HL-60 (cell line): ENCODE data around the gene PRDX3.
A peak's percentile ranks its signal among the peaks of the same experiment; 100 is the strongest.

Experiments used
- DNase-seq, 2 experiments: peaks; one replicate each; pipeline ENCODE4 v3.0.0-alpha.2; 2010 to 2020; ENCODE audit warnings: low read depth in 1 of 2, low spot score in 1 of 2
- H3K27ac ChIP-seq: fragments of 250-450 bp; sonication (Bioruptor Pico); replicated peaks from 2 replicates; pipeline ENCODE4 v1.5.1; 2020; ENCODE audit warnings: mild to moderate bottlenecking, moderate library complexity
- H3K27me3 ChIP-seq: fragments of 250-450 bp; sonication (Bioruptor Pico); 2 replicates; pipeline ENCODE4 v1.5.1; 2021; ENCODE audit warnings: mild to moderate bottlenecking, moderate library complexity; ENCODE audit not compliant: insufficient read depth, poor library complexity, severe bottlenecking
- H3K4me3 ChIP-seq: replicated peaks from 2 replicates; pipeline ENCODE4 v1.5.1; 2011; ENCODE audit warnings: mild to moderate bottlenecking, control low read depth, low read length; ENCODE audit not compliant: insufficient read depth
- GABPA ChIP-seq: IDR thresholded peaks from 2 replicates; pipeline ENCODE4 v1.6.1; 2012; ENCODE audit warnings: low read depth
- POLR2AphosphoS5 ChIP-seq: IDR thresholded peaks from 2 replicates; pipeline ENCODE4 v1.6.1; 2012; ENCODE audit warnings: low read depth
- REST ChIP-seq: IDR thresholded peaks from 2 replicates; pipeline ENCODE4 v1.6.1; 2012; ENCODE audit warnings: low read depth; ENCODE audit not compliant: insufficient replicate concordance
- SPI1 ChIP-seq: IDR thresholded peaks from 2 replicates; pipeline ENCODE4 v1.6.1; 2012; ENCODE audit warnings: low read depth, mild to moderate bottlenecking, borderline replicate concordance
- TF ChIP-seq, protein P1 (sequence below): IDR thresholded peaks from one replicate; pipeline ENCODE4 v1.5.1; 2011; ENCODE audit warnings: low read length, control low read depth, inconsistent platforms; ENCODE audit not compliant: insufficient read depth

Gene PRDX3

DNA sequence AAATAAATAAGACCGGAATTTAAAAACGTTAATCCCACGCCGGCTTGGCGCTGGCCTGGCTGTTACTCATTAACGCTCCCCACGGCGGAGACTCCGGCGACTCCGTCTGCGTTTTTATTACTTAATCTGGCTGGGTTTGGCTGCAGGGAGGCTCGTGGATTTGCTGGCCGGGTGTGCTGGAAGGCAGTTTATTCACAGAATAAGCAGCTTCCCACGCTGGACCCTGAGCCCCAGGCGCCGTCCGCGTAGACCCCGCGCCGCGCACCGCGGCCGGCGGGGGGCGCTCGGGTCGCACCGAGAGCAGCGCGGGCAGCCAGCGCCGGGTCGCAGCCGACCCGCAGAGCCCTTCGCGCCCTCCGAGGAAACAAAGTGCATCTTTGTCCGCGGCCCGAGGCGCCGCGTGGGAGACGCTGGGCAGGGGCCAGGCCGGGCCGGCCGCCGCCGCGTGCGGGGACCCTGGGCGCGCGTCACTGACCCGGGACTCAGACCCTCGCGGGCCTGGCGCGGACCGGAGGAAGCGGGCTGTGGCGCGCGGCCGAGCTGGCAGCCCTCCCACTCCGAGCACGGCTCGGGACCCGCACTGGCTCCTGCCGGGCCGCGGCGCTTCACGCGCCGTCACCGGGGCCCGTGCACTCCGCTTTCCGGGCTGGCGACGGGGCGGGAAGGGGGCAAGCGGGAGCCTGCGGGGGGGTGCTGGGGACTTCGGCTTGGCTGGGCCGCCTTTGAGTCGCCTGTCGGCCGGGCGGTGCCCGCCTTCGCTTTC, 28.2 kb upstream of the PRDX3 start:
- peak overlapping the region; percentile 69 for H3K27ac ChIP-seq
- peak overlapping the region; percentile 57 for H3K4me3 ChIP-seq
- peak in 1 of 2 experiments; percentile 52 for DNase-seq
- peaks cover 12% of the 10 kb centered on the region for H3K27me3 ChIP-seq
- no peak for TF ChIP-seq POLR2AphosphoS5
- TF ChIP-seq GABPA = no peak
- TF ChIP-seq SPI1 = no peak
- TF ChIP-seq REST = no peak
- TF ChIP-seq, protein P1, sequence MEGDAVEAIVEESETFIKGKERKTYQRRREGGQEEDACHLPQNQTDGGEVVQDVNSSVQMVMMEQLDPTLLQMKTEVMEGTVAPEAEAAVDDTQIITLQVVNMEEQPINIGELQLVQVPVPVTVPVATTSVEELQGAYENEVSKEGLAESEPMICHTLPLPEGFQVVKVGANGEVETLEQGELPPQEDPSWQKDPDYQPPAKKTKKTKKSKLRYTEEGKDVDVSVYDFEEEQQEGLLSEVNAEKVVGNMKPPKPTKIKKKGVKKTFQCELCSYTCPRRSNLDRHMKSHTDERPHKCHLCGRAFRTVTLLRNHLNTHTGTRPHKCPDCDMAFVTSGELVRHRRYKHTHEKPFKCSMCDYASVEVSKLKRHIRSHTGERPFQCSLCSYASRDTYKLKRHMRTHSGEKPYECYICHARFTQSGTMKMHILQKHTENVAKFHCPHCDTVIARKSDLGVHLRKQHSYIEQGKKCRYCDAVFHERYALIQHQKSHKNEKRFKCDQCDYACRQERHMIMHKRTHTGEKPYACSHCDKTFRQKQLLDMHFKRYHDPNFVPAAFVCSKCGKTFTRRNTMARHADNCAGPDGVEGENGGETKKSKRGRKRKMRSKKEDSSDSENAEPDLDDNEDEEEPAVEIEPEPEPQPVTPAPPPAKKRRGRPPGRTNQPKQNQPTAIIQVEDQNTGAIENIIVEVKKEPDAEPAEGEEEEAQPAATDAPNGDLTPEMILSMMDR = peak; percentile 29

- Histone ChIP-seq H3K4me3 (peak overlapping the region; percentile 57), H3K27me3 (peaks cover 12% of the 10 kb centered on the region), H3K27ac (peak overlapping the region; percentile 69)
- DNase-seq = peak in 1 of 2 experiments; percentile 69
- TF ChIP-seq SPI1 = no peak; the same call in 1 of the 2 replicates
- peak; percentile 68 for TF ChIP-seq GABPA
- TF ChIP-seq, protein P1 = no peak
Measured at GRCh38 chr10:119205894-119206602, 27.4 kb upstream of the PRDX3 start.

- TF ChIP-seq GABPA (no peak), SPI1 (no peak), REST (no peak), POLR2AphosphoS5 (no peak)
- TF ChIP-seq, protein P1 = no peak
- no peak for DNase-seq
- Histone ChIP-seq H3K27ac (no peak overlapping the region), H3K27me3 (peaks cover under 1% of the 10 kb centered on the region), H3K4me3 (no peak overlapping the region)
Measured at GRCh38 chr10:119203006-119203405, 24.4 kb upstream of the PRDX3 start.
